ENCODE measurements around the gene DNMT3B.
"Not testable (repeated sequence)": the region's sequence is repeated elsewhere in the genome, so short reads cannot be mapped to it uniquely, and the experiment has no call there.

The DNMT3B gene

DNA sequence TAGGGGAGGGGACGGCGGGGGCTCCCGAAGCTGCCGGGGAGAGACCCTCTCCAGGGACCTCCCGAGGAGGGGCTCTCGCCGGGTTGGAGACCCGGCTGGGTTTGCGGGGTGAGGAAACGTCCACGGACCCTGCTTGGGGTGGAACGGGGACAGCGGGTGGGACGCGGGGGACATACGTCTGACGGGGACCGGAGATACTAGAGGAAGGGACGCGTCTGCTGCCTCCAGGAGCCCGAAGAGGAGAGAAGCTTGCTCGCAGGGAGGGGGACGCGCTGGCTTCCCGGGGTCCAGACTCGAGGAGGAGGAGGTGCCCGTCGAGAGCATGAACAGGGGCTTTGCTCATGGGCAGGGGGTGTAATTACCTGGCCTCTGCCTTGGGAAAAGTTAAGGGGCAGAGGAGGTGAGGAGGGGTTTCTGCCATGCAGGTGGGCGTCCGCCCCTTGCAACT lies 593 bp downstream of the DNMT3B start:
- no peak for DNase-seq (ENCODE audit: low read depth in 2 of 2, low spot score in 1 of 2)

DNA sequence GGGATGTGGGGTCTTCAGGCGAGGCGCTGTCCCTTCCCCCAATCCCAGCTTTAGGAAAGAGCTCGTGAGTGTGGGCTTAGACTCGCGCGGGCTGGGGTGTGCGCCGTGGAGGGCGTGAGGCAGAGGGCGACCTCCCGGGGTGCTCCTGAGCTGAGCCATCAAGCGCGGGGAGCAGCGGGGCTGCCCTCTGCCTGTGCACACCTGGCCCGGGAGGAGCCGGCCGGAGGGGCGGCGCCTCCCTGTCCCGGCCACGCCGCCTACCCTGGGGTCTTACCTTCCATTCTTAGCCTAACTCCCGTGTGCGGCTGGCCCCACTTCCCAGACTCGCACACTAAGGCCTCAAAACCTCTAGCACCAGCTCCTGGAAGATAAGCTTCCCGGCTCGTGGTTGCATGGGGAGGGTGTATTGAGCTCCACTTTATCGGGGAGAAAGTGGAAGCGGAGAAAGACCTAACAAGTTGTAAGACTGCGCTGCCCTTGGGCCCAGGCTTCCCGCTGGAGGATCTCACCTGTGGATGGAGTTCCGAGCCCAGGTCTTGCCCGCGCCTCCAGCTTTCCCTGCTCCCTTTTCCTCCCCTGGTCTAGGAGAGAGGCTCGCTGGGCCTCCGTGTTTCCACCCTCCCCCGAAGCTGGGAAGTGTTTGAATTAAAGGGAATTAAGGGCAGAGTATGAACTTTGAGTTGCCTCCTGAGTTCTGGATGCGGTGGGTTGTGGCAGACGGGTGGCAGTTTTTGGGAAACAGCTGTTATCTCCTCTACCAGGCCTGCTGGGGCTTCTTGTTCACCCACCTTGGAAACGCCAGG lies 1.2 kb downstream of the DNMT3B start:
- DNase-seq (ENCODE audit: low read depth in 2 of 2, low spot score in 1 of 2), result no peak

GRCh38 chr20:32764005-32764960 lies 2.1 kb downstream of the DNMT3B start:
- DNase-seq (ENCODE audit: low read depth in 2 of 2, low spot score in 1 of 2), result no peak

DNA sequence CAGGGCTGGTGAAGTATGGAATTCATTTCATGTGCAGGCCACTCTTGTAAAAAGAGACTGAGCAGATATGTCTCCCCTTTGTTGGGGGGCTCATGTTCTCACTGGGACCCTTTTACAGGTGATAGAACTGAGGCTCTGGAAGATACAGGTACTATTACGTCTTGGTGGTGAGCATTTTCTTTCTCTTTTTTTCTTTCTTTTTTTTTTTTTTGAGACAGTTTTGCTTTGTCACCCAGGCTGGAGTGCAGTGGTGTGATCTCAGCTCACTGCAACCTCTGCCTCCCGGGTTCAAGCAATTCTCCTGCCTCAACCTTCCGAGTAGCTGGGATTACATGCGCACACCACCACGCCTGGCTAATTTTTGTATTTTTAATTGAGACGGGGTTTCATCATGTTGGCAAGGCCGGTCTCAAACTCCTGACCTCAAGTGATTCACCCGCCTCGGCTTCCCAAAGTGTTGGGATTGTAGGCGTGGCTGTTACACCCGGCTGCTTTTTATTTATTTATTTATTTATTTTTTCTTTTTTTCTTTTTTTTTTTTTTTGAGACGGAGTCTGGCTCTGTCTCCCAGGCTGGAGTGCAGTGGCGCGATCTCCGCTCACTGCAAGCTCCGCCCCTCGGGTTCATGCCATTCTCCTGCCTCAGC lies 3.2 kb downstream of the DNMT3B start:
- not testable (repeated sequence) for DNase-seq (ENCODE audit: low read depth in 2 of 2, low spot score in 1 of 2)

- DNase-seq (ENCODE audit: low read depth in 2 of 2, low spot score in 1 of 2), result no peak
Observed at GRCh38 chr20:32767418-32768198, 5.4 kb downstream of the DNMT3B start.

DNA sequence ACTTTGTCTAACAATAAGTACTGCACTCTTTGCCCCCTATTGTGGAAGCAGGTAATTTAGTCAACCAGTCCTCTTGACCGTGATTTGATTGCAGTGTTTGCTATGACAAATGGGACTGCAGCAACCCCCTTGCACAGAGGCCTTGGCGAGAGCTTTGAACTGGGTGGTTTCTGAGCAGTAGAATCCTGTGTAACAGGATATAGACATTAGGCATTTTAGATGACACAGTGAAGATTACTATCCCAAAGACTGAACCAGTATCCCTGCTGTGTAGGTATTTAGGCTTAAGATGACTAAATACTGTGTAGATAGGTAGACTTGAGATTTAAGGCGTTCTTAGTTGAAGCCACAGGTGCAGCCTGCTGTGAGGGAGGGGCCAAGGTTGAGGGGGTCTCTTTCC lies 9.9 kb downstream of the DNMT3B start:
- no peak for DNase-seq (ENCODE audit: low read depth in 2 of 2, low spot score in 1 of 2)

DNA sequence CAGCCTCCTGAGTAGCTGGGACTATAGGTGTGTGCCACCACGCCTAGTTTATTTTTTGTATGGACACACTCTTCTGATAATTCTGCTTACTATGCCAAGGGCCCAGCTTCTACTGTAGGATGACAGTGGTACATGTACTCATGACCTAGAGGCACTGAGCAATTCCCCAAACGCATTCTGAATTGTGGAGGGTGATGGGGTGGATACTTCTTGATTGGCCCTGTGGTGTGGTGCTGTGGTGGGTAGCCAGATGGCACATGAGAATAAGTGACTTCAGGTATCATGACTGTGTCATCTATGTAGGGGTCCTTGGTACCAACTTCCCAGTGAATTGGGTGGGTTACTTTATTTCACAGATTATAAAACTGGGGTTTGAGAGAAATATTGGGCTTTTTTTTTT lies 11.0 kb downstream of the DNMT3B start:
- no peak for DNase-seq (ENCODE audit: low read depth in 2 of 2, low spot score in 1 of 2)

DNA sequence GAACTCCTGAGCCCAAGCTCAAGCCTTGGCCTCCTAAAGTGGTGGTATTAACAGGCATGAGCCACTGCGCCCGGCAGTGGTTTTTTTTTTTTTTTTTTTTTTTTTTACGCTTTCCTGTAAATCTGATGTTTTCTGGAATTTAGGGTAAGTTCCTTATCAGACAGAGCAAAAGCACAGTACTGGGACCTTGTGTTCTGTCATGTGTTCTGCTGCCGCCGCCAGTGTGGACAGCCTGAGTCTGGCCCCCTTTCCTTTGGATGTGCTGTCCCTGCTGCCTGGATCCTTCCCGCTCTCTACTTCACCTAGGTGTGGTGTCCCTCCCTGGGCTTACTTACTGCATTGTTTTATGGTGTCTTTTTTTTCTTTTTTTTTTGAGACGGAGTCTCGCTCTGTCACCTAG lies 11.7 kb downstream of the DNMT3B start:
- DNase-seq (ENCODE audit: low read depth in 2 of 2, low spot score in 1 of 2), result no peak

- no peak for DNase-seq (ENCODE audit: low read depth in 2 of 2, low spot score in 1 of 2)
Observed at GRCh38 chr20:32775336-32775991, 13.3 kb downstream of the DNMT3B start.

- no peak for DNase-seq (ENCODE audit: low read depth in 2 of 2, low spot score in 1 of 2)
Observed at GRCh38 chr20:32777177-32777956, 15.2 kb downstream of the DNMT3B start.

GRCh38 chr20:32779500-32780211 lies 17.5 kb downstream of the DNMT3B start:
- no peak for DNase-seq (ENCODE audit: low read depth in 2 of 2, low spot score in 1 of 2)

DNA sequence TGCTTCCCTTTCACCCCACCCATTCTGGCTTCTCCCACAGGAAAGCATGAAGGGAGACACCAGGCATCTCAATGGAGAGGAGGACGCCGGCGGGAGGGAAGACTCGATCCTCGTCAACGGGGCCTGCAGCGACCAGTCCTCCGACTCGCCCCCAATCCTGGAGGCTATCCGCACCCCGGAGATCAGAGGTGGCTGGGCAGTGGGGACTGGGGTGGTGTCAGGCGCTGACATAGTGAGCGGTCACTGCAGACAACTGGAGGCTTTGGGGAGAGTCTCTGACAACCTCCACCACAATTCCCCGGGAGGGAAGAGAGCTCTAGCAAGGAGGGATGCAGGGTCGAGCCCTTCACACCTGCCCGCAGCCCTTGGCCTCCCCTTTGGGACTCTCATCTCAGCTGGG lies 18.1 kb downstream of the DNMT3B start:
- DNase-seq (ENCODE audit: low read depth in 2 of 2, low spot score in 1 of 2), result no peak

- DNase-seq (ENCODE audit: low read depth in 2 of 2, low spot score in 1 of 2), result no peak
Observed at GRCh38 chr20:32780749-32781655, 18.8 kb downstream of the DNMT3B start.

DNA sequence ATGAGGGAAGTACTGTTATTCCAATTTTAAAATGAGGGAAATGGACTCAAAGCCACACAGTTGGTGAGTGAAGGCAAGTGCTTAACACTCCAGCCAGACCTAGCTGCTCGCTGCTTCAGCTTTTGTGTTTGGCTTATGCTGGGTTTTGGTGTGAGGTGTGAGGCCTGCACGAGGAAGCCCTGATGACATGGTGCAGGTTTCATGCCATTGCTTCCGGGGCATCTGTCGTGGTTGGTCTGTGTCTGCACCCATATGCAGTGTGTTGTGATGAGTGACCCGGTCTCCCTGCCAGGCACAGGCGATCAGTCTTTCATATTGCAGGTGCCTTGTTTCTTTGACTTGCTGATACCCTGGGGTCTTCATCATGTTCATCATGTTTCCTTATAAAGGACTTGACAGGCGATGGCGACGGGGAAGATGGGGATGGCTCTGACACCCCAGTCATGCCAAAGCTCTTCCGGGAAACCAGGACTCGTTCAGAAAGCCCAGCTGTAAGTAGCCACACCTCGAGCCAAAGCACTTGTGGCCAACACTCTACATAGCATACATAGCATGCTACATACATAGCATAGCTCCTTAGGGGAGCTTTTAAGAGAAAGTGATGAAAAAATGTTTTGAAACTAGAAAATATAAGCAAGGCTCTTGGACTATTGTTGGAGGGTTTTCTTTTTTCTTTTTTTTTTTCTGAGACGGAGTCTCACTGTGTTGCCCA lies 22.3 kb downstream of the DNMT3B start:
- DNase-seq (ENCODE audit: low read depth in 2 of 2, low spot score in 1 of 2), result no peak

- no peak for DNase-seq (ENCODE audit: low read depth in 2 of 2, low spot score in 1 of 2)
Observed at GRCh38 chr20:32786059-32786760, 24.0 kb downstream of the DNMT3B start.

DNA sequence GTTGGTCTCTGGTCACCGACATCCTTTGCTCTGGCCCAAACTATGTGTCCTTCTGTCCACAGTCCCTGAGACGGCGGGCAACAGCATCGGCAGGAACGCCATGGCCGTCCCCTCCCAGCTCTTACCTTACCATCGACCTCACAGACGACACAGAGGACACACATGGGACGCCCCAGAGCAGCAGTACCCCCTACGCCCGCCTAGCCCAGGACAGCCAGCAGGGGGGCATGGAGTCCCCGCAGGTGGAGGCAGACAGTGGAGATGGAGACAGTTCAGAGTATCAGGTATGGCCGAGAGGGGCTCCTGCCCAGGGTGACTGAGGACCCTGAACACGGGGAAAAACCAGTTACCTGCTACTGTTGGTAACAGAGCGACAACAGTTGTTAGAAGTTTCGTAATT lies 25.0 kb downstream of the DNMT3B start:
- no peak for DNase-seq (ENCODE audit: low read depth in 2 of 2, low spot score in 1 of 2)
